RCC 7860 (cell line): ENCODE results near the gene STING1.

Experiments
- DNase-seq: peaks from one replicate; pipeline ENCODE4 v3.0.0-alpha.2; 2015; ENCODE audit warnings: low spot score
- FAIRE-seq: peaks from 2 replicates; lab custom pipeline; 2012; peaks lifted over from hg19 to GRCh38; lab: Jason Lieb, UNC

Gene STING1

GRCh38 chr5:139470821-139471300 is 11.7 kb downstream of the STING1 start, which contains the start of gene SMIM33:
TSS of gene SMIM33 (plus strand) at chr5:139471004. CDS start at chr5:139471122, 118 bp downstream.
- DNase-seq (no peak), FAIRE-seq (no peak)

- DNase-seq (no peak), FAIRE-seq (no peak)
Measured at GRCh38 chr5:139468421-139468931, 14.1 kb downstream of the STING1 start.

- DNase-seq = no peak
- no peak for FAIRE-seq
Measured at GRCh38 chr5:139462586-139463276, 19.8 kb downstream of the STING1 start, which contains the start of gene ECSCR. TSS of gene ECSCR (minus strand) at chr5:139462743. CDS start at chr5:139462670, 73 bp downstream.

- DNase-seq (peak; percentile 62), FAIRE-seq (no peak)
Measured at GRCh38 chr5:139461698-139462097, 20.9 kb downstream of the STING1 start.

GRCh38 chr5:139461176-139461575 is 21.4 kb downstream of the STING1 start:
- no peak for FAIRE-seq

GRCh38 chr5:139460455-139460854 is 22.1 kb downstream of the STING1 start:
- FAIRE-seq (no peak), DNase-seq (no peak)

More at GRCh38 chr5:139461176-139461575, 21.4 kb downstream of the STING1 start:
- no peak for DNase-seq

- no peak for FAIRE-seq
- no peak for DNase-seq
Measured at GRCh38 chr5:139459451-139459934, 23.1 kb downstream of the STING1 start.

- FAIRE-seq (no peak), DNase-seq (peak; percentile 70)
Measured at GRCh38 chr5:139458580-139459407, 23.8 kb downstream of the STING1 start.

GRCh38 chr5:139457653-139458306 is 24.8 kb downstream of the STING1 start:
- no peak for DNase-seq
- FAIRE-seq = no peak

GRCh38 chr5:139457241-139457640 is 25.3 kb downstream of the STING1 start:
- DNase-seq (no peak), FAIRE-seq (no peak)

GRCh38 chr5:139456776-139457175 is 25.8 kb downstream of the STING1 start:
- FAIRE-seq (no peak), DNase-seq (no peak)

- no peak for FAIRE-seq
- DNase-seq = no peak
Measured at GRCh38 chr5:139454568-139455290, 27.8 kb downstream of the STING1 start.

GRCh38 chr5:139453683-139454567 is 28.6 kb downstream of the STING1 start:
- no peak for FAIRE-seq

GRCh38 chr5:139451878-139452660 is 30.5 kb downstream of the STING1 start:
- no peak for FAIRE-seq
- DNase-seq = no peak

More at GRCh38 chr5:139453683-139454567, 28.6 kb downstream of the STING1 start:
- DNase-seq = no peak

GRCh38 chr5:139451176-139451575 is 31.4 kb downstream of the STING1 start:
- FAIRE-seq (no peak), DNase-seq (no peak)

GRCh38 chr5:139446956-139447779 is 35.4 kb downstream of the STING1 start:
- DNase-seq = peak; percentile 7
- FAIRE-seq = no peak
